D721Med (cell line): Measurements from ENCODE around the gene AGO3.

Experiments
- DNase-seq: peaks from one replicate; pipeline ENCODE4 v3.0.0; 2011; ENCODE audit warnings: low spot score; ENCODE audit not compliant: insufficient read length
- FAIRE-seq: peaks from 2 replicates; lab custom pipeline; 2011; peaks lifted over from hg19 to GRCh38; lab: Jason Lieb, UNC
- TF ChIP-seq, protein P1 (sequence below): IDR thresholded peaks from 2 replicates; pipeline ENCODE4 v1.5.1; 2012; ENCODE audit warnings: mild to moderate bottlenecking, control low read depth; ENCODE audit not compliant: insufficient read depth; ENCODE audit errors: missing control alignments

AGO3 gene

DNA sequence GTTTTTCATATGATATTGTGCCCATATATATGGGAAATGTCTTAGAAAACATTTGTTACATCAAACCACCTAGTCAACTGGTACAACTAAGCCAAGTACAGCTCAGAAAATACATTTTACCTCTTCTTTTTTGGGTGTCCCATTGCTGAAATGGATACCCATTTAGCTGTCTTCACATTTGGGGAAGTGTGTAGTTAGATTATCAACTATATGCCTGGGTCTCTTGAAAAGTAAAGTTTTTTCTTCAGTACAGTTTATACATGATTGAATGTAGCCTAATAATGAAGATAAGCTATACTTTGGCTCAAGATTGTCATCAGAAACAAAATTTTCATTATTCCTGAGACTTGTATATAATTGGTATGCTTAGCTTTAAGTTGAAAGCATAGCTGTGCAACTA is 2.0 kb downstream of the AGO3 start:
- DNase-seq (no peak), FAIRE-seq (no peak)
- TF ChIP-seq, protein P1, sequence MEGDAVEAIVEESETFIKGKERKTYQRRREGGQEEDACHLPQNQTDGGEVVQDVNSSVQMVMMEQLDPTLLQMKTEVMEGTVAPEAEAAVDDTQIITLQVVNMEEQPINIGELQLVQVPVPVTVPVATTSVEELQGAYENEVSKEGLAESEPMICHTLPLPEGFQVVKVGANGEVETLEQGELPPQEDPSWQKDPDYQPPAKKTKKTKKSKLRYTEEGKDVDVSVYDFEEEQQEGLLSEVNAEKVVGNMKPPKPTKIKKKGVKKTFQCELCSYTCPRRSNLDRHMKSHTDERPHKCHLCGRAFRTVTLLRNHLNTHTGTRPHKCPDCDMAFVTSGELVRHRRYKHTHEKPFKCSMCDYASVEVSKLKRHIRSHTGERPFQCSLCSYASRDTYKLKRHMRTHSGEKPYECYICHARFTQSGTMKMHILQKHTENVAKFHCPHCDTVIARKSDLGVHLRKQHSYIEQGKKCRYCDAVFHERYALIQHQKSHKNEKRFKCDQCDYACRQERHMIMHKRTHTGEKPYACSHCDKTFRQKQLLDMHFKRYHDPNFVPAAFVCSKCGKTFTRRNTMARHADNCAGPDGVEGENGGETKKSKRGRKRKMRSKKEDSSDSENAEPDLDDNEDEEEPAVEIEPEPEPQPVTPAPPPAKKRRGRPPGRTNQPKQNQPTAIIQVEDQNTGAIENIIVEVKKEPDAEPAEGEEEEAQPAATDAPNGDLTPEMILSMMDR = no peak

DNA sequence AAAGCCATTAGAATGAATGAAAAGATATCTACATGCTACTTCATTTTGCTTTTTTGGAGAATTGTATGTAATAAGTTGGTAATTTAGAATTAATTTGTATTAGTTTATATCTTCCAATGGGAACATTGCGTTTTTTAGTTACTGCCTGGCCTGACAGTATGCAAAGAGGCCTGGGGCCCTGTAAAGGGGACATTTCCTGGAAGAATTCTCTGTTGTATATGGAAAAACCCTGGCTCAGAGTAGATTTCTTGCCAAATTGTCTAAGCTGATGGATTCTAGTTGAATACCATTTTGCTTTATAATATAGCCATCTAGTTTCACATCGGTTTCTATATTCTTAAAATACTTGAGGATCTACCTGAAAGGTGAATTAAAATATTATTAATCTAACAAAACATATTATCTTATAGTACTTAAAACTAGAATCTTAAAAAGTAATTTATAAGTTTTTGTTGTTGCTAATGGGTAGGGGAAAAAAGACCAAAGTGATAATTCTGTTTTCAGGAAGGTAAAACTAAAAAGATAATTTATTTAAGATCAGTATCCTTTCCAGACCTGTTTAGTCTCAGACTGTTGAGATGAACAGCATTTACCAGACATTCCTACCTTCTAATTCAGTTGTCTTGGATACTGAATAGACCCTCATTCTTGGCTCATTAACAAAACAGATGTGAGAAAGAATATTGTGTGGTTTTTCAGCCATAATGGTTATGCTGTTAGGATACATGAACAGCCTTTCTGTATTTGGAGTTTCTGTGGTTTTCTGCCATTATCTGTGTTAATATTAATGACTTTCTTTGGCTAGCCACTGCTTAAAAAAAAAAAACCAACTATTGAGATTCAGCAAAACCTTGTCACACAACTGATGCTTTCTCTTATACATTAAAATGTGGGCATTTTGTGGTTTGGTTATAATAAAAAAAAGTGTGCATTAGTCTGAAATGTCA is 4.8 kb downstream of the AGO3 start:
- no peak for DNase-seq
- no peak for FAIRE-seq
- TF ChIP-seq, protein P1 = no peak

DNA sequence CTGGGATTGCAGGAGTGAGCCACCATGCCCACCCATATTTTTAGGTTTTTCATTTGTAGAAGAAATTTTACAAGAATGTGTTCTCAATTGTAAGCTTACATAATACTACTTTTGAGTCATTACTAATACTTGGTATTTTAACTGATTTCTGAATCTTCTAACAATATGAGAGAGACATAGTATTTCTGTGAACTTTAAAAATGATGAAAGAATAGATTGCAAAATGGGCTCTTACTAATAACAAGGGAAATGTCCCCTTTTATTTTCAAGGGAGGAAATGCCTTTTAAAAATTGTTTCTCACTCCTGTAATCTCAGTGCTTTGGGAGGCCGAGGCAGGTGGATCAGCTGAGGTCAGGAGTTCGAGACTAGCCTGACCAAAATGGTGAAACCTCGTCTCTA is 5.9 kb downstream of the AGO3 start:
- DNase-seq = no peak
- TF ChIP-seq, protein P1 = no peak
- no peak for FAIRE-seq

DNA sequence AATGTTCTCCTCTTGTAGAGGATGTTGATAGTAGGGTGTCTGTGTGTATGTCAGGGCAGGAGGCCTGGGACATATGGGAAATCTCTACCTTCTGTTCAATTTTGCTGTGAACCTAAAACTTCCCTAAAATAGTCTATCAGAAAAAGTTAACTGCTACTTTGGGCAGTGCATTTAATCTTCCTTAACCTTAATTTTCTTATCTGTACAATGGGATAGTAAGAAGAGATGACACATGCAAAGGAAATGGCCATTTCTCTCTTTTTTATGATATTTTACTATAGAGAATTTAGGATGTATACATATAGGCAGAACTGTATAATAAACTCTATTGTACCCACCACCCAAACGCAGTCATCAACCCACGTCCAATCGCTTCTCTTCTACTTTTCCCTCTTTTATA is 8.6 kb downstream of the AGO3 start:
- FAIRE-seq (no peak), DNase-seq (no peak)
- TF ChIP-seq, protein P1 = no peak

DNA sequence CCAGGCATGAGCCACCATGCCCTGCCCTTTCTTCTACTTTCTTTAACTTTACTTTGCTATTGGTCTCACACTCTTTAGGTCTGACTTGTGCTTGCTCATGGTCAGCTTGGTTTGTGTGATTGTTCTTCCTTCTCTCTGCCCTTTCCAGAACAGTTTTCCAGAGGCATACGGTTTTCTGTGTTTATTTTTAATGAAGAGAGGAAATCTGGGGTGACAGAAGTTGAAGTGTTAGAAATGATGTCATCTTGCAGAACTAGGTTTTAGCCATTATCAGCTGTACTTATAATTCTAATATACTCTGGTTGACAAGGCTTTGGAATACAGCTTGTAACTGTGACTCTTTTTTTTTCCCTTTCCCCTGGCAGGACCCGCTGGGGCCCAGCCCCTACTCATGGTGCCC is 14.4 kb downstream of the AGO3 start:
- TF ChIP-seq, protein P1 = no peak
- no peak for DNase-seq
- FAIRE-seq = no peak

DNA sequence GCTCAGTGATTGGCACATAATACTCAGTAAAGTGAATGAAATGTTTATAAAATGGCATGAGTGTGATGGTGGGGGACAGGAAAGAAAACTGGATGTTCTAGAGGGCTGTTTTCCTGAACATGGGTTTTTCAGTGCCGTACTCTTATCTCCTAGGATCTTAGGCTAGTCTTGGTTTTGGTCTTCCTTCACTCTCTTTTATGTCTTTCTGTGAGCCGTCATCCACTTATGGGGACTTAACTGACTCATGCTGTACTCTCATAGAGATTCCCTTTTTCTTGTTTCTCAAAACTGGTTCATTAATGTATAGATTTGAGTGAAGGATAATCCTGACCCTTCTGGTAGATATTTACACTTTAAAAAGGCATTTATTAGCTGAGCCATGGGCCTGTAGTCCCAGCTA is 16.6 kb downstream of the AGO3 start:
- FAIRE-seq = no peak
- no peak for DNase-seq
- TF ChIP-seq, protein P1 = no peak

DNA sequence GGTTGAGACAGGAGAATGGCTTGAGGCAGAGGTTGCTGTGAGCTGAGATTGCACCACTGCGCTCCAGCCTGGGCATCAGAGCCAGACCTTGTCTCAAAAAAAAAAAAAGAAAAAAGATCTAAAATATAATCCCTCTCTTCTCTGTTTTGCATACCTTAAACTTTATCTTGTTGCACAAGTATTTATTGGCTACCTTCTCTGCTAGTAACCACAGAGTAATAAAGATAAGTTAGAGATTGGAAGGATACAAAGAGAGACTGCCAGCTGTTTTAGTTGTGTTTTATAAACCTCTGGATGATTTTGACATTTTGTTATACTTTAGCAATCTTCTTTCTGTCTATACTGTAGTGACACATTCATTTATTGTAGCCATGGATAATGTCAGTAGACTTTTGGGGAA is 27.7 kb downstream of the AGO3 start:
- FAIRE-seq = no peak
- DNase-seq = no peak
- TF ChIP-seq, protein P1 = no peak
